ENCODE results near the gene THSD4.
"Not testable (repeated sequence)": the region's sequence is repeated elsewhere in the genome, so short reads cannot be mapped to it uniquely, and the experiment has no call there.

Gene THSD4

DNA sequence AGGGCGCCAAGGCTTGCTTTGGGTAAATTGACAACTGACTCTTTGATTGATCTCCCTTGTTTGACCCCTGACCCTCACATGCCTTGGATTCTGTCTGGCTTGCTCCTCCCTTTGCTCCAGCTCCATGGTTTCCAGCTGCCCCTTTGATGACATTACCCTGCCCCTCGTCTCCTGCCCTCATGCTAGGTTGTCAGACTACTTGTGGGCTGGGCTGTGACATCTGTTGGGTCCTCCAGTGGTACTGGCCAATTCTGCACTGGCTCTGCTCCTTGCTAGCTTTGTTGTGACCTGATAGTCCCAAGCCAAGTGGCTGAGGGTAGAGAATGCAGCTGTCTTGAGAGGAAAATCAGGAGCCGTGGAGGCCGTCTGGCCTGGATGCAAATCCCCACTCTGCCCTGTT, 6.2 kb downstream of the THSD4 start:
- DNase-seq (ENCODE audit: low spot score) = no peak

DNA sequence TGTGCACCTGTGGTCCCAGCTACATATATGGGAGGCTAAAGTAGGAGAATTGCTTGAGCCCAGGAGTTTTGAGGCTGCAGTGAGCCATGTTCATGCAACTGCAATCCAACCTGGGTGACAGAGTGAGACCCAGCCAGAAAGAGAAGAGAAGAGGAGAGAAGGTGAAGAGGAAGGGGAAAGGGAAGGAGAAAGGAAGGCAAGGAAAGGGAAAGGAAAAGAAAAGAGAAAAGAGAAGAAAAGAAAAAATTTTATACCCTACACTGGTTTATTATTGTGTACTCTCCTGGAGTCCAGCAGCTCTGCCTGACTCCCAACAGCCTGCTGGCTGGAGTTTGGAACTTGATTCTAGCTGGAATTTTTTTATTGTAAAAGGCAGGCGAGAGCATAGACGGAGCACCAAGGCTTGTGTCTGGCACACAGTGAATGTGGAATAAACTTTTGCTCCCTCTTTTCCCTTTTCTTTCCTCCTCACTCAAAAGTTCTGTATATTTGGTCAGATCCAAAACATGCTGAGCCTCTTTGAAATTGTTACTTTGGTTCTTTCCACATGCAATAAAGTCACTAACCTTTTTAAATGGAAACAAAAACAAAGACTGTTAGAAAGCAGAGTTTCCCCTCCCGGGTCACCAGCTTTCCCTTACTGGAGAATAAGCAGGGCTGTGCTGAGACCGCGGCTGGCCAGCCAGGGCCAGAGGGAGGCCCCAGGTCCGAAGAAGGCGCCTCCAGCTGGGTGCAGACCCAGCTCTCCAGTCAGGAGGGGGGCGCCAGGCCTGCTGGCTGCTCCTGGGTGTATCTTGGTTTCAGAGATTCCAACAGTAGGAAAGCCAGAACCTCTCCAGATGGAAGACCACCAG, 9.9 kb downstream of the THSD4 start:
- no peak for DNase-seq (ENCODE audit: low spot score)

DNA sequence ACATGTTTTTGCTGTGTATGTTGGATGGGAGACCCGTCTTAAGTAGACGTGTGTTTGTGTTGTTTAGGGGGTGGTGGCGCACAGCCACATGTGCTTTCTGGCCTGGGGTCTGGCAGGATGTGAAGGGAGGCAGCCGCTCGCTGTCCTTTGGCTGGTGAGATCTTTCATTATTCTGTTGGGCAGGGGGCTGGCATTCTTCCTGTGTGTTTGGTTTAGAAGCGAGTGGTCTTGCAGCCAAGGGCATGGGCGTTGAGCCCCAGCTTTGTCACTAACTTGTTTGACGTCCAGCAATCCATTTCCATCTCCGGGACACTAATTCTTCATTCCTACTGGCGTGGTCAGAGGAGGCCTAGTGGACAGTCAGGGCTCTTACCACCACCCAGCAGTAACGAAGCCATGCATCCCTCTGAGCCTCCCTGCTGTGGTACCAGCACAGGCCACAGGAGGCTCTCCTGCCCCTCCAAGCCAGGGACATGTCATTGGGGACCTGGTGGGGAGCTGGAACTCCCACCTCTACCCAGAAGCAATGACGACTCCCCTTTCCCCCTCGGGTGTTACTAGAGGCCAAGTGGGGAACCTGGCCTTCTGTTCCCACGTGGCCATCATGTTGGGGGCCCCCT, 10.7 kb downstream of the THSD4 start:
- DNase-seq (ENCODE audit: low spot score) = no peak

DNA sequence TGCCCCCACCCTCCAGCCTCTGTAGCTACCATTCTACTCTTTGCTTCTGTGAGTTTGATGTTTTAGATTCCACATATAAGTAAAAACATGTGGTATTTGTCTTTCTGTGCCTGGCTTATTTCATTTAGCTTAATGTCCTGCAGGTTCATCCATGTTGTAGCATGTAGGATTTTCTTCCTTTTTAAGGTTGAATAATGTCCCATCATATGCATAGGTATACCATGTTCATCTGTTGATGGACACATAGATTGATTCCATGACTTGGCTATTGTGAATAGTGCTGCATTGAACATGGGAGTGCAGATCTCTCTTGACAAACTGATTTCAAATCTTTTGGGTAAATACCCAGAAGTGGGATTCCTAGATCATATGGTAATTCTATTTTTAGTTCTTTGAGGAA, 11.8 kb downstream of the THSD4 start:
- DNase-seq (ENCODE audit: low spot score) = no peak

DNA sequence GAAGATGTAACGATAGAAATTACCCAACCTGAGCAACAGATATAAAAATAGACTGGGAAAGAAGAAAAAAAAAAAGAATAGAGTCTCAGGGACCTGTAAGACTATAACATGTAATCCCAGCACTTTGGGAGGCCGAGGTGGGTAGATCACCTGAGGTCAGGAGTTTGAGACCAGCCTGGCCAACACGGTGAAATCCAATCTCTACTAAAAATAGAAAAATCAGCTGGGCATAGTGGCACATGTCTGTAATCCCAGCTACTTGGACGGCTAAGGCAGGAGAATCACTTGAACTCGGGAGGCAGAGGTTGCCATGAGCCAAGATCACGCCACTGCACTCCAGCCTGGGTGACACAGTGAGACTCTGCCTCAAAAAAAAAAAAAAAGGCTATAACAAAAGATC, 12.9 kb downstream of the THSD4 start:
- not testable (repeated sequence) for DNase-seq (ENCODE audit: low spot score)

DNA sequence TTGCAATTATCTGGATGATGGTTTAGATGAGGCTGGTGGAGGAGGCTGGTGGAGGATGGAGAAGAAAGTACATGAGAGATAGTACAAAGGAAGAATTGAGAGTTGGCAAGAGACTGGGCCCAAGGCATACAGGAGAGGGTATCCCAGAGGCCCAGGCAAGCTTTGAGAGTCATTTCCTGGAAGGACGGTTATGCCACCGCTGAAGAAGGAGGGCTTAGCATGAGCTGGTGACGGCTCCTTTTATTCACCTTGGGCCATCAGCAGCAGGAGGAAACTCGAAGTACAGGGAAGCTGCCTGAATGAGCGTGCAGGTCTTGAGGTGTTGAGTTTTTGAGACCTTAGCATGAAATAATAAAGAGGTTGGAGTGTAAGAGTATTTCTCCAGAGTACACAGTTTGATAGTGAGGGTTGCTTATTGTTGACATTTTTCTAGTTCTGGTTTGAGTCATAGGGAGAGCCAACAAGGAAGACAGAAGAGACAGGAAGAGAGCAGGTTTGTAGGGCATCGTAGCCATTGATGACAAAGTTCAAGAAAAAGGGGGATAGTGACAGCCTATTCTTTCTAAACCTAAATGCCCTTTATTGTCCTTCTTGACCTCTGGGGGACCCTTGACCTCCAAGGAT, 13.8 kb downstream of the THSD4 start:
- no peak for DNase-seq (ENCODE audit: low spot score)

DNA sequence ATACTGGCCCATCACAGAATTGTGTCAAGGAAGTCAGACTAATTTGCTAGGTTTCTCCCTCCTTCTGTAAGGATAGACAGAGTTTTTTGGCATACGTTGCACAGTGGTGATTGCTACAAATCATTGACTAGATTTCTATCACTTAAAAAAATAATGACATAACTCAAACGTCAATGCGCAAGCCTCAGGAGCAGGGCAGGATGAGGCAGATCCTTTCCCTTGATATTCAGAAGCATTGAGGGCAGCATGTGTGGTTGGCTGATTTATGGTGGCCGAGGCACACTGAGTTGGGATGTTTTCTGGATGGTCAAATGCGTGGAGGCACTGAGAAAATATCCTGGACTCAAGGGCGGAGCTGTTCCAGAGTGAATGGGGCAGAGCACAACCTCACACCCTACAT, 14.4 kb downstream of the THSD4 start:
- no peak for DNase-seq (ENCODE audit: low spot score)

DNA sequence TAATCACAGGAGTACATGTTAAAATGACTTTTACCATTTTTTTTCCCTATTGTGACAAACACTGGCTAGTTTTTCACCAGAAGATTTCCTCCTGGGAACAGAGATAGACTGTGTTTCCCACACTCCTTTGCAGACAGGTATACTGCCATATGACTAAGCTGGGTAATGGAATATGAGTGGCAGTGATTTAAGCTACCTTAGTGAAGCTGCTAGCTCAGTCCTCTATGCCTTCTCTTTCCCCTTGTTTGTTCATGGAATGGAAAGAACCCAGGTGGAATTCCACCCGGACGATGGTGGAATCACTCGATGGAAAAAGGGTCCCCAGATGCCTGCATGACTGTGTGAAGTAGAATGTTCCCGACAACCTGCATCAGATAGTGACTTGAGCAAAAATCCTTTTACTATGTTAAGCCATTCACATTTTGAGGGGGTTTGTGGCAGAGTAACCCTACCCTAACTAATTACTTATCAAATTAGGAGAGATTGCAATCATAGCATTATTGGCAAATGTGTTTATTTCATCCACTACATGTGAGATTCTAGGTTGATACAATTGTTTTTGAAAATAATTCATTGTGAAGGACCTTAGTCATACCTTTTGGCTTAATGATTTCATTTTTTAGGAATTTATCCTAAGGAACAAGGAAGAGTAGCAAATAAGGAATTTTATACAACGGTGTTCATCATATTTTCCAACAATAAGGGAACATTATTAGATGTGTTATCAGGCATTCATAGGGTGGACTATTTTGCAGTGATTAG, 16.5 kb downstream of the THSD4 start:
- DNase-seq (ENCODE audit: low spot score) = no peak

DNA sequence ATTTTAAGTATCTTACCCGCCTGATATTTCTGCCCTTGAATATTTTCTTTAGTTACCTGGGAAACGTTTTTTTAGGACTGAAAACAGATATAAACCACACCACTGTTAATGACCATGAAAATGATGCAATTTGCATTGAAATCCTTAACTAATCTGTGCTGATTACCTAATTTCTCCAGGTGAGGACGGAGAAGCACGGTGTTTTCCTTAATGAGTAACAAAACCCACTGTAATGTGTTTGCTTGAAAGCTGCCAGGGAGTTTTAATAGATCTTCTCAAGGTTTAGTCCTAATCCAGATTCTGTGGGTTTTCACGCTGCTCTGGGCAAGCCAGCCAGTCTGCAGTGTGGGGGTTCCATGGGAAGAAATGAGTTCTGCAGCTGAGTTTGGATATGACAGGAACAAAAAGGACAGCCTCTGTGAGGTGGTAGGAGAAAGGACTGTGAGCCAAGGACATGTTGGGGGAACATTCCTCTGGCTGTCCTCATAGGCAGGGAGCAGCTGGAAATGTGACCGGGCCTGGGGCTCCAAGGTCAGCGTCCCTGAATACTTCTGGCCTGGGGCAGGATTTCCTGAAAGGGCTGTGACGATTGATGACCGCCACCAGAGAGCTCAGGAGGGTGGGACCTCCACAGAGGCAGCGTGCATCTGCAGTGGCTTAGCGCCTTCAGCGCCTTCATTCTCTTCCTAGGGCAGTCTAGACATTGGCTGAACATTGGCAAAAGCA, 18.6 kb downstream of the THSD4 start:
- DNase-seq (ENCODE audit: low spot score) = no peak

DNA sequence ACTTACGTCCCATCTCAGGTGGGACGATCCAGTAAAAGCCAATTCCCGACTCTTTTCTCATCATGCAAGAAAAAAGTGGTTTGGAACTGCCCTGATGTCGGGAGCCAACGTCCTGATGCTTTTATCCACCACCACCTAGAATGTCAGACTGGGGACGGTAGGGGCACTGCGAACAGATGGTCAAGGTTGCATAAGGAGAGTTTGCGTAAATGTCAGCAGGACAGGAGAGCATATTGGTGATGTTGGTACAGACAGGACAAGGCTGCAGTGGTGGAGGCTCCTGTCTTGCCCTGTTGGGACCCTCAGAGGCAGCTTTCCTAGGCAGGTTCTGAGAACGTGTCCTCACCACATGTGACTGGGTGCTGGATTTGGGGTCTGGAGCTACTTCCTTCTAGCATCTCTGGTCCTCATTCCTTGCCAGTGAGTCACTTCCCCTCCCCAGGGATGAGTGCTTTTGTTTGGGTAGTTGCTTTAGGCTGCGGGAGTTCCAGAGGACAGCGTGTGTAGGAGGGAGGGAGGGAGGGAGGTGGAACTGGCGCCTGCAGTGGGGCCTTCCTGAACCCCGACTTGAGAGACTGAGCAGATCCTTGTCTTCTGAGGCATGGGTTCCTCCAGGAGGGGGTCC, 21.0 kb downstream of the THSD4 start:
- no peak for DNase-seq (ENCODE audit: low spot score)

DNA sequence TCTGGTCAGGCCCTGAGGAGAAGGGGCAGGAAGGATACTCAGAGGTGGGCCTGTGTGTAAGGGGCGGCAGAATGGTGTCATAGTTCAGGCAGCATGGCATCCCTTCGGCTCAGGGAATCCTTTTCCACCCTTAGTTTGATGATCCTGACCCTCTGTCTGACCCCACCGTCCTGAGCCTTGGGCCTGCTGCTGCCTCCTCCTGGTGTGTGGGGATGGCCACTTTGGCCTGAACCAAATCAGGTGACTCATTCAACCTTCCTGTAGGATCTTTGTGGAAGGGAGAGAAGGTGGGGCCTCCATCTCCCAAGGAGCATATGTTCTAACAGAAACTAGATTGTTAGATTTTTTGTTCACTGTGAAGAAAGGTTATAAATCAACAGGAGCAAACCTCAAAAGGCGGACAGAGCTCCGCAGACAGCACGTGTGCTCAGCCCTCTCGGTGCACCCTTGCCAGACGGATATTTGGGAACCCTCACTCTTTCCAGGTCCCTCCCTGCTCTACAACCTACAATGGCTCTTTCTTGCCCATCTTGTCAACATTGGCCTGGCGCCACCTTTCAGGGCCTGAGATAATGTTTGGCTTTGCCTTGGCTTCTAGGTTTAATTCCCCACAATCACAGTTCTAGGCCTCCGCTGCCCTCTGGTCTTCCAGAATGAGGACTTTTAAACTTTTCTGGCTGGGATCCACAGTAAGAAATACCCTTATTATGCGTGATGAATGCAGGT, 21.7 kb downstream of the THSD4 start:
- no peak for DNase-seq (ENCODE audit: low spot score)

DNA sequence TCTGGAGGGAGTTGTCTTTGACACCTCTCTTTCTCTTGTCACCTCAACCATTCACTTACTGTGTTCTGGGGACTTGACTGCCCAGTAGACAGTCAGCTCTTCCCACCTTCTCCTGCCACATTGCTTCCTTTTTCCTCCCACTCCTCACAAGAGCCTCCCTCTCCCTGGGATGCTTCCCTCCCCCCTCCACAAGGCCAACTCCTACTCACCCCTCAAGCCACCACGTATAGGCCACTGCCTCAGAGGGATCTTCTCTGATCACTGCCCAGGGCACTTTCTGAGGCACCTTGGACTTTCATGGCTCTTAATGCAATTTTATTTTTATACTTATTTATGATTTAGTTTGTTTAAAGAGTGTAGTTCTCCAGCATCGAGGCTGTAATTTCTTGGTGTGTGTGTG, 23.2 kb downstream of the THSD4 start:
- no peak for DNase-seq (ENCODE audit: low spot score)

DNA sequence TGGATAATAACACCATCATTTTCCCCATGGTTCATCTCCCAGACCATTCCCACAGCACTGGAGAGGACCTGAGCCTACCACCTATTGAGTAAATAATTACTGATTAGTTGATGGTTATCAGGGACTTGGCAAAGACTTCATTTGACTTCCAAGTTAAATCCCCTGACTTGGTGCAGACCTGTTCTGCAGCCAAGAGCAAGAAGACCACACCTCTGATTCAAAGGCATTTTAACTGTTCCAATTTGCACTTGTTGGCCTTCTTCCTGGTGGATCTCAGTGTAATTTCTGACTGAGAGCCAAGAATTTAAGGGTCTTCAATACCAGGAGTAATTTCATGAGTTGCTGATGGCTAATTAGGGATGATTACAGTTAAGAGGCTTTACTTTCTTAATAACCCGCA, 24.0 kb downstream of the THSD4 start:
- DNase-seq (ENCODE audit: low spot score) = no peak

DNA sequence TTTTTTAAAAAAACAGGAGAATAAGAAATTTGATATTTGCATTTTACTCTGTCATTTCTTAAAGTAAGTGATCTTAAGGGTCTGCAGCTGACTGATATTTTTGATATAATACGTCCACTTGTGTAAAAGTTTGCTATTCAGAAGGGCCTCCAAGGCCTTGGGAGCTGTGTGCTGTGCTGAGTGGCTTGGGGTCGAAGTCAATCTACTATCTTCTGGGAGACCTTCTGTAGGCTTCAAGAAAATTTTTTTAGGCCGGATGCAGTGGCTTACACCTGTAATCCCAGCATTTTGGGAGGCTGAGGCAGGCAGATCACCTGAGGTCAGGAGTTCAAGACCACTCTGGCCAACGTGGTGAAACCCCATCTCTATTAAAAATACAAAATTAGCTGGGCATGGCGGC, 26.3 kb downstream of the THSD4 start:
- DNase-seq (ENCODE audit: low spot score) = no peak

DNA sequence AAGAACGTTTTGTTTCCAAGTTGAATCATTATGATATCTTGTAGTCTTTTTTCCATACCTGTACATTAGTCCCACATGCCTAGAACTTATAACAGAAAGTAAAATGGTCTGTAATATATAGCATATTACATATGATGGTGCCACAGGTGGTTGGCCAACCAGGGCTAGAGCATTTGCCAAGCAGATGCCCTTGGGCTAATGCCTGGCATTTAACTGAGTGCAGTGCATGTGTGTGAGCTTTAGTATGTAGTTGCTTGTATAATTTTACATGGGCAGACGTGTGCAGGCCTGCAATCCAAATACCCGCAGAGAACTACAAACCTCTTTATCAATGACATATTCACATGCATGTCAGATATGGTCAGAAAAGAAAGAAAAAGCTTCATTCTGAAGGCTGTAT, 27.5 kb downstream of the THSD4 start:
- DNase-seq (ENCODE audit: low spot score) = no peak

DNA sequence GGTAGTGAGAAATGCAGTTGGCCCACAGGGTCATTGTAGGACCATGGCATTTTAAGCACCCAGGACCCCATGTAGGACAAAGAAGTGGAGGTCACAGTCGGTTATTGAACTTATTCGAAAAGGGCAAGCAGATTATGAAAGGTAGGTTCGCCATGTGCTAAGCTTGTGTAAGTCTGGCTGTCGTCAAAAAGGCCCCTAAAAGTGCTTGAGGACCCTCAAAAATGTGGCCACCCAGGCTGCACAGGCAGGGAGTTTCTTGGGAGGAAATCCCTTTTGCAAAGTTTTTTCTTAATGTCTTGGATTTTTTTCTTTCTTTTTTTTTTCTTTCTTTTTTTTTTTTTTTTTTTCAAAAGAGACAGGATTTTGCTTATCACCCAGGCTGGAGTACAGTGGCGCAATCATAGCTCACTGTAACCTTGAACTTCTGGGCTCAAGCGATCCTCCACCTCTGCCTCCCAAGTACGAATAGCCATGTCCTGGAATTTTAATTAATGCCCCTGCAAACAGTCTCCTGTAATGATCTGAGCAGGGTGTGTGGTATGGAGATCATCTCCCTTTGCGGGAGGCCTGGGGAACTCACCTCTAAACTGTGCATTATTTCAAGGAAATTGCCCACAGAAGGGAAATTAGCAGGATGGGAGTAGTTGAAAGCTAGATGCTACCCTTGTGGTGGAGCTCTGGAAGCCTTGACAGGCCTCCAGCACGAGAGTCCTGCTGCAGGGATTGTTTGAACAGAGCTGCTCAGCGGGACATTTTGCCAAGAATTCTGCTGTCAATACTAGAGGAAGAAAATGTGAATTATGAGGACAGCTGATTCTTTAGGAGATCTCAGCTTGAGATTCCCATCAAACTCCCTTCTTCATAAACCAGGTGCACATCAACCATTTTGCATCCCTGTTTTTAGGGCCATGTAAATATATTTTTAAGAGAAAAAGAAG, 28.4 kb downstream of the THSD4 start:
- no peak for DNase-seq (ENCODE audit: low spot score)

DNA sequence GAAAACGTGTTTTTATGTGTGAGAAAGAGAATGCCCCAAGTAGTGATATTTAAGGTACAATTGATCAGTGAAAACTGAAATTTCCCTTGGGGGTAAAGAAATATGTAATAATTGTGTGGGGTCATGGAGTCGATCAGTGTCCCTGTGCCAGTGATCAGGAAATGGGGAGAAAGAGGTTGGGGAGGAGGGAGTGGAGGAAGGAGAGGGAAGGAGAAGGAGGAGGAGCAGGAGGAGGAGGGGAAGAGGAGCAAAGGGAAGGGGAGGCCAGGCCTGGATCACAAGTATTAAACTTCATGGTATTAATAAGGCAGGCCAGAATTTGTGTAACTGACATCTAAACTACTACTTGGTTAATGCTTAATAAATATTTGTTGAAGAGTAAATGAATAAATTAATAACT, 30.4 kb downstream of the THSD4 start:
- DNase-seq (ENCODE audit: low spot score) = no peak

DNA sequence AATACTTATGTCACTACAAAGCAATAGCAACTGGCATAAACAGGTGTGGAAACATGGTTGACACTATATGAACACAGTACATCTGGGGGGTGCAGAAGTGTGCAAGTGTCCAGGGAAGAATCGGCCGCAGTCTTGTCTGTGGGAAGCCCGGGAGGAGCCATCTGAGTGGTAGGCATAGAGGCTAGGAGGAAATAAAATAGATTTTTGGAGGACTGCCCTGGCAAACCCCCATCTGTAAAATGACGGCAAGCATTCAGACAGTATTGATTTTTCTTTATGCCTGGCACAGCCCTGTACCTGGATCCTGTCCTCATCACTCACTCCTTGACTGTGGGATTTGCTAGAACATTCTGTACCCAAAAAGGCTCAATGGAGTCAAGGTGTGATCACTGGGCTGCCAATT, 31.3 kb downstream of the THSD4 start:
- DNase-seq (ENCODE audit: low spot score) = no peak

DNA sequence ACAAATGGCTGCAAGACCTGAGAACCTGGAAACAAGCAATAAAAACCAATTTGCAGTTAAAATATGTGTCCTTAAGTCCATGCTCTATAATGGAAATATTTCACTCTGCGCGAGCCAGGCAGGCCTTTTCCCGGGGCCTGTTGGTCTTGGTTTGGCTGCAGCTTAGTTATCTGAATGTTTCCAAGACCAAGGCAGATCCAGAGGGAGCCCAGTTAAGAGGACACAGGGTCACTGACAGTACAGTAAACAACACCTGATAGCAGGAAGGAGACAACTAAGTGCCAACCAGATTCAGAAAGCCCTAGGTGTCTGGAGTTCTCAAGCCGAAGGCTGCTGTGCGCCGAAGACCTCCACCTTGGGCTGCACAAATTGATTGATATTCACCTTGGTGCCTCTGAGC, 32.8 kb downstream of the THSD4 start:
- no peak for DNase-seq (ENCODE audit: low spot score)

All from SK-N-DZ (cell line).